K562 (cell line): Measurements from ENCODE around the gene CARMIL3. TPM values are rescaled to one million over a fixed set of nuclear protein-coding genes. Genes with fewer than 3 reads are reported as not detected.
"Not testable (repeated sequence)": the region's sequence is repeated elsewhere in the genome, so short reads cannot be mapped to it uniquely, and the experiment has no call there.

Source experiments
- ATAC-seq: fragments of 200-7000 bp; cut with Tn5 transposase; 3 replicates; pipeline ENCODE4 v1.9.1; 2020; ENCODE audit warnings: moderate library complexity
- BruUV-seq: library from RNA; stranded (reverse); fragments of 400-500 nt; replicated peaks from 2 replicates; lab custom pipeline; 2021; lab: Mats Ljungman, UMichigan
- CTCF ChIA-PET: fragments of 300-600 bp; formaldehyde crosslinking; extraction: SDS; loops from one replicate; lab custom pipeline; 2021; ENCODE audit warnings: low intra/inter-chr PET ratio; lab: Yijun Ruan, JAX
- POLR2A ChIA-PET: fragments of 300-600, 350-650 bp; sonication (Branson Sonifier 250); formaldehyde crosslinking; extraction: SDS; loops from one replicate; lab custom pipeline; 2021; ENCODE audit warnings: antibody characterized with exemption, inconsistent platforms; lab: Yijun Ruan, JAX
- DNase-seq, 4 experiments: peaks; one replicate each; pipeline versions ENCODE4 v3.0.0 to v3.0.0-alpha.2; 2011 to 2018; ENCODE audit warnings: low spot score in 3 of 4, mixed read lengths in 3 of 4; ENCODE audit errors: extremely low read depth in 1 of 4
- FAIRE-seq: peaks from 2 replicates; lab custom pipeline; 2011; peaks lifted over from hg19 to GRCh38; lab: Jason Lieb, UNC
- H2AFZ ChIP-seq: 2 replicates; pipeline ENCODE4 v1.6.0; 2011; ENCODE audit warnings: low read depth, low read length, control low read depth, inconsistent platforms
- H3K27ac ChIP-seq: fragments of 200-600 bp; 3 replicates; pipeline ENCODE4 v1.8.0; 2011; ENCODE audit warnings: low read depth, mild to moderate bottlenecking, control low read depth, inconsistent platforms, low read length, moderate library complexity, mixed read lengths; ENCODE audit errors: extremely low read depth
- H3K27me3 ChIP-seq, 2 experiments: fragments of 300-600 bp in 1 of 2; 2 replicates in 1 of 2; 3 replicates in 1 of 2; pipeline versions ENCODE4 v1.6.0 to v1.8.0; 2011; ENCODE audit warnings: inconsistent platforms in 2 of 2, low read length in 2 of 2, mild to moderate bottlenecking in 1 of 2, mixed read lengths in 1 of 2, moderate library complexity in 1 of 2; ENCODE audit not compliant: control insufficient read depth in 2 of 2, insufficient read depth in 2 of 2
- H3K36me3 ChIP-seq: fragments of 300-600 bp; 3 replicates; pipeline ENCODE4 v1.8.0; 2011; ENCODE audit warnings: mild to moderate bottlenecking, low read length, inconsistent platforms; ENCODE audit not compliant: control insufficient read depth, insufficient read depth
- H3K4me1 ChIP-seq, 2 experiments: fragments of 200-600 bp in 1 of 2; replicated peaks in 1 of 2; 2 replicates in 1 of 2; 3 replicates in 1 of 2; pipeline versions ENCODE4 v1.5.1 to v1.8.0; 2011; ENCODE audit warnings: inconsistent platforms in 2 of 2, low read length in 2 of 2, mild to moderate bottlenecking in 1 of 2, mixed read lengths in 1 of 2, moderate library complexity in 1 of 2; ENCODE audit not compliant: control insufficient read depth in 2 of 2, insufficient read depth in 2 of 2
- H3K4me2 ChIP-seq: 2 replicates; pipeline ENCODE4 v1.6.1; 2011; ENCODE audit warnings: low read length, control low read depth, inconsistent platforms, mixed read lengths; ENCODE audit not compliant: insufficient read depth
- H3K4me3 ChIP-seq: fragments of 200-600 bp; sonication (generic), shearing (Covaris generic); 2 replicates; pipeline ENCODE4 v1.5.1; 2016; ENCODE audit warnings: control low read depth, inconsistent platforms
- H3K79me2 ChIP-seq: fragments of 200-600 bp; 3 replicates; pipeline ENCODE4 v1.8.0; 2011; ENCODE audit warnings: low read length, inconsistent platforms; ENCODE audit not compliant: control insufficient read depth, insufficient read depth
- H3K9ac ChIP-seq, 2 experiments: 2 replicates each; pipeline versions ENCODE4 v1.6.0 to v1.6.1; 2011; ENCODE audit warnings: low read depth in 2 of 2, low read length in 2 of 2, control low read depth in 1 of 2, inconsistent platforms in 1 of 2, mild to moderate bottlenecking in 1 of 2, mixed read lengths in 1 of 2; ENCODE audit not compliant: insufficient read depth in 1 of 2
- H3K9me1 ChIP-seq: one replicate; pipeline ENCODE4 v1.6.0; 2011; ENCODE audit warnings: inconsistent platforms, mild to moderate bottlenecking, low read length, moderate library complexity; ENCODE audit not compliant: control insufficient read depth, insufficient read depth
- H3K9me3 ChIP-seq: replicated peaks from 2 replicates; pipeline ENCODE4 v1.5.1; 2011; ENCODE audit warnings: low read depth, low read length, inconsistent platforms; ENCODE audit not compliant: control insufficient read depth, insufficient read depth
- H4K20me1 ChIP-seq: replicated peaks from 2 replicates; pipeline ENCODE4 v1.6.1; 2011; ENCODE audit warnings: low read length, inconsistent platforms, mixed read lengths; ENCODE audit not compliant: control insufficient read depth, insufficient read depth
- DEAF1 ChIP-seq: fragments of 450-650 bp; formaldehyde crosslinking; IDR thresholded peaks from 2 replicates; pipeline ENCODE4 v1.4.0; 2020; ENCODE audit warnings: mild to moderate bottlenecking, moderate library complexity
- FOXK2 ChIP-seq, 2 experiments: fragments of 450-650 bp; IDR thresholded peaks in 1 of 2; conservative IDR thresholded peaks in 1 of 2; 2 replicates each; pipeline ENCODE4 v1.6.1; 2016; ENCODE audit warnings: low read depth in 2 of 2, mild to moderate bottlenecking in 1 of 2
- NFIC ChIP-seq: fragments of 450-650 bp; IDR thresholded peaks from 2 replicates; pipeline ENCODE4 v1.6.1; 2017; ENCODE audit warnings: mild to moderate bottlenecking, inconsistent platforms
- RAD21 ChIP-seq, 2 experiments: fragments of 250-450 bp in 1 of 2; fragments of 450-650 bp in 1 of 2; sonication (Bioruptor Pico) in 1 of 2; formaldehyde crosslinking in 1 of 2; IDR thresholded peaks in 1 of 2; conservative IDR thresholded peaks in 1 of 2; 2 replicates each; pipeline versions ENCODE4 v1.4.0 to v1.8.0; 2020 to 2022; ENCODE audit warnings: mild to moderate bottlenecking in 2 of 2, moderate library complexity in 1 of 2
- WGBS: fragments of 100-300 bp; shearing (Covaris generic); methylation state at CpG from one replicate; pipeline ENCODE4 v1.1.6; 2016; ENCODE audit warnings: low coverage, mixed read lengths; ENCODE audit not compliant: insufficient coverage; ENCODE audit errors: missing lambda C conversion rate; 5-methylcytosine and 5-hydroxymethylcytosine counted together
- in situ Hi-C: fragments of 300-500 bp; cut with MboI; formaldehyde crosslinking; loops from 4 replicates; pipeline ENCODE4 v1.15.0; 2018; ENCODE audit warnings: inconsistent platforms, mixed read lengths
- intact Hi-C: fragments of 100-400 bp; cut with micrococcal nuclease; formaldehyde crosslinking; loops from 2 replicates; pipeline ENCODE4 v1.14.2; 2022
- polyA plus RNA-seq, 8 experiments: library from polyadenylated mRNA; depleted of rRNA in 4 of 8; stranded (reverse) in 5 of 8; unstranded in 3 of 8; fragments of >200 nt; fragmentation: Nextera tagmentation in 2 of 8; fragmentation: Illumina TruSeq in 1 of 8; extraction: Ambion mirVana in 2 of 8; extraction: Trizol in 1 of 8; gene quantifications; 2 replicates each; pipeline versions ENCODE4 v1.2.1 to v1.2.3, GENCODE V29; 2011 to 2014; ENCODE audit warnings: inconsistent platforms in 1 of 8, missing spikeins in 1 of 8
- total RNA-seq, 7 experiments: library from RNA; depleted of rRNA in 6 of 7; stranded (reverse); fragments of >200 nt in 6 of 7; fragmentation: Illumina TruSeq in 2 of 7; extraction: Trizol in 2 of 7; gene quantifications; 2 replicates each; pipeline versions ENCODE4 v1.2.1 to v1.2.3, GENCODE V29; 2011 to 2021; ENCODE audit warnings: low replicate concordance in 1 of 7

CARMIL3 gene
- total and polyA plus RNA-seq, 9 of the 15 experiments (the other 6 are each of a cell fraction or from before 2014, with no cell fraction given): 0.01 to 0.11 (median 0.05) TPM; not detected in 5

GRCh38 chr14:24013654-24014514 is 37.9 kb upstream of the CARMIL3 start (continued):
- TF ChIP-seq FOXK2 (conservative IDR thresholded peaks at IDR 0.05 in 1 of 2, IDR thresholded peaks at IDR 0.05 in 1 of 2; ENCODE audit: low read depth in 2 of 2): peak; percentile 61 to 70; a peak in 3 of 4 replicates
- 0 out of 2 replicates have a peak, but pooled peaks have one; percentile 14 for TF ChIP-seq NFIC
- TF ChIP-seq RAD21 (CRISPR knock-in tag; conservative IDR thresholded peaks at IDR 0.05 in 1 of 2, IDR thresholded peaks at IDR 0.05 in 1 of 2): peak; percentile 82 to 84
- TF ChIP-seq DEAF1 (CRISPR knock-in tag): peak; percentile 61

GRCh38 chr14:24015745-24016144 is 36.1 kb upstream of the CARMIL3 start:
- H3K9me3 ChIP-seq, H3K27ac ChIP-seq, H3K9ac ChIP-seq, H3K27me3 ChIP-seq, H3K4me3 ChIP-seq, POLR2A ChIA-PET, H3K79me2 ChIP-seq, BruUV-seq, H3K36me3 ChIP-seq, H3K9me1 ChIP-seq, ATAC-seq, H3K4me1 ChIP-seq, FAIRE-seq, H2AFZ ChIP-seq, H4K20me1 ChIP-seq, H3K4me2 ChIP-seq, DNase-seq, CTCF ChIA-PET: not testable (repeated sequence)
- 73% methylated on average over 3 of the region's 6 CpGs for WGBS
- intact Hi-C loops: loop anchor here (10.0 kb wide), 1 partner anchor 79 kb away; the partner anchor contains the start of gene PCK2
- in situ Hi-C loops: loop anchor here (10.0 kb wide), 1 partner anchor 279 kb away; the partner anchor contains the start of genes DHRS1 and NOP9

DNA sequence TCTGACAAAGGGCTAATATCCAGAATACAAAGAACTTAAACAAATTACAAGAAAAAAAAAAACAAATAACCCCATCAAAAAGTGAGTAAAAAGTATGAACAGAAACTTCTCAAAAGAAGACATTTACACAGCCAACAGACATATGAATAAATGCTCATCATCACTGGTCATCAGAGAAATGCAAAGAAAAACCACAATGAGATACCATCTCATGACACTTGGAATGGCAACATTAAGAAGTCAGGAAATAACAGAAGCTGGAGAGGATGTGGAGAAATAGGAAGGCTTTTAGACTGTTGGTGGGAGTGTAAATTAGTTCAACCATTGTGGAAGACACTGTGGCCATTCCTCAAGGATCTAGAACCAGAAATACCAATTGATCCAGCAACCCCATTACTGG is 32.8 kb upstream of the CARMIL3 start:
- intact Hi-C loops: loop anchor here (10.0 kb wide), 1 partner anchor 76 kb away; the partner anchor contains the start of gene PCK2
- not testable (repeated sequence) for ATAC-seq

More for the DNA sequence above, 32.8 kb upstream of the CARMIL3 start:
- H3K4me3 ChIP-seq, H3K9me3 ChIP-seq, H3K4me1 ChIP-seq, H2AFZ ChIP-seq, DNase-seq, H3K27me3 ChIP-seq, POLR2A ChIA-PET, BruUV-seq, H4K20me1 ChIP-seq, H3K4me2 ChIP-seq, H3K27ac ChIP-seq, H3K79me2 ChIP-seq, H3K9ac ChIP-seq, FAIRE-seq, H3K9me1 ChIP-seq, CTCF ChIA-PET, H3K36me3 ChIP-seq: not testable (repeated sequence)
- in situ Hi-C loops: loop anchor here (10.0 kb wide), 1 partner anchor 276 kb away; the partner anchor contains the start of genes DHRS1 and NOP9
